ENCODE data around the gene ZC3H12D.

The ZC3H12D gene

GRCh38 chr6:149425754-149426153, 59.1 kb downstream of the ZC3H12D start:
- TF ChIP-seq CTCF (IDR thresholded peaks at IDR 0.05) (no peak), ZFX (IDR thresholded peaks at IDR 0.05; ENCODE audit: borderline replicate concordance) (no peak)
- H3K27ac ChIP-seq: no peak overlapping the region

- no peak overlapping the region for H3K27ac ChIP-seq
- TF ChIP-seq ZFX (IDR thresholded peaks at IDR 0.05; ENCODE audit: borderline replicate concordance) (no peak), CTCF (IDR thresholded peaks at IDR 0.05) (no peak)
Measured at GRCh38 chr6:149425224-149425623, 59.6 kb downstream of the ZC3H12D start.

- no peak overlapping the region for H3K27ac ChIP-seq
- TF ChIP-seq ZFX (IDR thresholded peaks at IDR 0.05; ENCODE audit: borderline replicate concordance) (no peak), CTCF (IDR thresholded peaks at IDR 0.05) (no peak)
Measured at GRCh38 chr6:149423964-149424440, 60.8 kb downstream of the ZC3H12D start.

- no peak for TF ChIP-seq ZFX (IDR thresholded peaks at IDR 0.05; ENCODE audit: borderline replicate concordance)
- TF ChIP-seq CTCF (IDR thresholded peaks at IDR 0.05): no peak
- no peak overlapping the region for H3K27ac ChIP-seq
Measured at GRCh38 chr6:149422581-149422980, 62.2 kb downstream of the ZC3H12D start.

- no peak for TF ChIP-seq ZFX (IDR thresholded peaks at IDR 0.05; ENCODE audit: borderline replicate concordance)
- no peak for TF ChIP-seq CTCF (IDR thresholded peaks at IDR 0.05)
- no peak overlapping the region for H3K27ac ChIP-seq
Measured at GRCh38 chr6:149421132-149421531, 63.7 kb downstream of the ZC3H12D start.

- TF ChIP-seq ZFX (IDR thresholded peaks at IDR 0.05; ENCODE audit: borderline replicate concordance) (no peak), CTCF (IDR thresholded peaks at IDR 0.05) (no peak)
- no peak overlapping the region for H3K27ac ChIP-seq
Measured at GRCh38 chr6:149419696-149420404, 65.0 kb downstream of the ZC3H12D start.

GRCh38 chr6:149414821-149415220, 70.0 kb downstream of the ZC3H12D start:
- no peak for TF ChIP-seq CTCF (IDR thresholded peaks at IDR 0.05)
- no peak for TF ChIP-seq ZFX (IDR thresholded peaks at IDR 0.05; ENCODE audit: borderline replicate concordance)

More at GRCh38 chr6:149414821-149415220, 70.0 kb downstream of the ZC3H12D start:
- no peak overlapping the region for H3K27ac ChIP-seq

Data from 22Rv1 (cell line).